Cortex of kidney (tissue), 1 donor: Measurements from ENCODE around the gene SLC35F3.

Experiments
- DNase-seq: peaks from one replicate; lab custom pipeline; 2025; lab: John Stamatoyannopoulos, UW

Gene SLC35F3

GRCh38 chr1:234368320-234369032 lies 464.0 kb downstream of the SLC35F3 start:
- DNase-seq: no peak

DNA sequence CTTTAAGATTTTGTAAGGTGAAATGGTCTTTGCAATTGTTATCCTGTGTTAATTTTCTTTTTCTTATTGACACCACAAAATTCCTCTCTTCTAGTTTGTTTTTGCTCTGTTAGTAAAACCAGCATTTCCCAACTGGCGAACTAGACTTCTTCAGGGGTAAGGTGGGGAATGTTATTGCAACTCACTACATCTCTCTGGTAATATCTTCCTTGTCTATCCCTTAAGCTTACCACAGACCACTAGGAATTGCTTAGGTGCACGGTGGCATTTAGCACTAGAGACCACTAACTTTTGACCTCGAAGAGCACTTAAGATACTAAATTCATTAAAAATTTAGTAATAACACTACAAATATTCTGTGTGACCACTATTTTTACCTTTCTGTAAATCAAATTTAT lies 464.6 kb downstream of the SLC35F3 start:
- no peak for DNase-seq

GRCh38 chr1:234369784-234370183 lies 465.3 kb downstream of the SLC35F3 start:
- no peak for DNase-seq

- no peak for DNase-seq
Observed at GRCh38 chr1:234371414-234371813, 466.9 kb downstream of the SLC35F3 start.

DNA sequence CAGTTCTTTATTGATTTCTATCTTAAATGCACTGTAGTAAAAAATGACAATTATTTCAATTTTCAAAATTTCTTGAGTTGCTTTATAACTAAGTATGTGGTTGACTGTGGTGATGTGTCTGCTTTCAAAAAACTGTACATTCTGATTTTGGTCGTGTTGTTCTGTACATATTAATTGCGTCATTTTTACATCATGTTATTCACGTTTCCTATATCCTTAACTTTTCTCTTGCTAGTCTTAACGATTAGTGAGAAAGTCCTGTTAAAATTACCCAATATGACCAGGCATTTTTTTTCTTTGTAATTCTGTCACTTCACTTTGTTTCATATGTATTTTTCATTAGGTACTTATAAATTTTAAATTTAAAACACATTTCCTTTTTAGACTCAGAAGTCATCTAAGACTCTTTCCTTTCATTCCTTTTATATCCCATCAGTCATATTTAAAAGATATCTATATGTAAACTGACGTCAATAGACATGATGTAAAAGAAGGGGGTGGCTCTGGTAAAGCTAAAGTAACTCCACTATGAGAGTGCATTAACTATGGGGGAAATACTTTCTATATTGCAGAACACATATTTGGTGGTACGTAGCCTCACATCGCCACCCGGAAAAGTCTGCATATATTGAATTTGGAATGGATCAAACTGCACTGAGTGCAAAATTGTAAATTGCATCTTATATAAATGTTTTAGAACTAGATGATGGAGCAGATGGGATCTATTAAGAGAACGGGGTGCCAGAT lies 467.7 kb downstream of the SLC35F3 start:
- no peak for DNase-seq

GRCh38 chr1:234373064-234373958 lies 468.8 kb downstream of the SLC35F3 start, which contains the start of gene COA6:
COA6 (plus strand) TSS chr1:234373456; CDS start chr1:234373467, 11 bp downstream.
- peak; percentile 13 for DNase-seq

- DNase-seq: no peak
Observed at GRCh38 chr1:234373959-234374254, 469.4 kb downstream of the SLC35F3 start.
